Fibroblast of villous mesenchyme (primary cell): ENCODE results near the gene INCA1. TPM values are rescaled to one million over a fixed set of nuclear protein-coding genes. Genes with fewer than 3 reads are reported as not detected.
A peak's percentile ranks its signal among the peaks of the same experiment; 100 is the strongest.

ENCODE experiments used
- DNase-seq: peaks from one replicate; pipeline ENCODE4 v3.0.0-alpha.2; 2010; ENCODE audit warnings: low read depth
- H3K4me3 ChIP-seq: 2 replicates; pipeline ENCODE4 v1.5.1; 2011; ENCODE audit warnings: low read depth, mild to moderate bottlenecking, low read length
- total RNA-seq: library from RNA; depleted of rRNA; stranded (reverse); fragments of >200 nt; gene quantifications from 2 replicates; pipeline ENCODE4 v1.2.3, GENCODE V29; 2012
- TF ChIP-seq, protein P1 (sequence below): IDR thresholded peaks from 2 replicates; pipeline ENCODE4 v1.5.1; 2012; ENCODE audit warnings: low read depth, mild to moderate bottlenecking, low read length; ENCODE audit not compliant: insufficient read depth

INCA1 gene
- total RNA-seq, 1 donor = 1.3 TPM

DNA sequence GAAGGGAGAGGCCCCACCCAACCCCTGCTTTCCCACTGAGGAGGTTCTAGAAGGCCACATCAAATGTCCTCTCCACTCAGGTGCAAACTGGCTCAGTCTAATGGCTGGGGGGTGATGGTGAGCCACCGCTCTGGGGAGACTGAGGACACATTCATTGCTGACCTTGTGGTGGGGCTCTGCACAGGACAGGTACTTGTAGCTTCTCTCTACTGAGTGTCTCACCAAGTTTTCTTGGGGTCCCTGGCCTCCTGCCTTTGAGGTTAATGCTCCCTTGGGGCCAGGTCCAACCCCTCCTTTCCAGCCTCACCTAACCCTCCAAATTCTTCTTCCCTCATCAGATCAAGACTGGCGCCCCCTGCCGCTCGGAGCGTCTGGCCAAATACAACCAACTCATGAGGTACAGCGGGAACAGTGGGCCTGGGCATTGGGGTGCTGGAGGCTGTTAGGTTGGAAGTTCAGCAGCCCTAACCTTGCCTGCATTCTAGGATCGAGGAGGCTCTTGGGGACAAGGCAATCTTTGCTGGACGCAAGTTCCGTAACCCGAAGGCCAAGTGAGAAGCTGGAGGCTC, 40.7 kb downstream of the INCA1 start:
- TF ChIP-seq, protein P1, sequence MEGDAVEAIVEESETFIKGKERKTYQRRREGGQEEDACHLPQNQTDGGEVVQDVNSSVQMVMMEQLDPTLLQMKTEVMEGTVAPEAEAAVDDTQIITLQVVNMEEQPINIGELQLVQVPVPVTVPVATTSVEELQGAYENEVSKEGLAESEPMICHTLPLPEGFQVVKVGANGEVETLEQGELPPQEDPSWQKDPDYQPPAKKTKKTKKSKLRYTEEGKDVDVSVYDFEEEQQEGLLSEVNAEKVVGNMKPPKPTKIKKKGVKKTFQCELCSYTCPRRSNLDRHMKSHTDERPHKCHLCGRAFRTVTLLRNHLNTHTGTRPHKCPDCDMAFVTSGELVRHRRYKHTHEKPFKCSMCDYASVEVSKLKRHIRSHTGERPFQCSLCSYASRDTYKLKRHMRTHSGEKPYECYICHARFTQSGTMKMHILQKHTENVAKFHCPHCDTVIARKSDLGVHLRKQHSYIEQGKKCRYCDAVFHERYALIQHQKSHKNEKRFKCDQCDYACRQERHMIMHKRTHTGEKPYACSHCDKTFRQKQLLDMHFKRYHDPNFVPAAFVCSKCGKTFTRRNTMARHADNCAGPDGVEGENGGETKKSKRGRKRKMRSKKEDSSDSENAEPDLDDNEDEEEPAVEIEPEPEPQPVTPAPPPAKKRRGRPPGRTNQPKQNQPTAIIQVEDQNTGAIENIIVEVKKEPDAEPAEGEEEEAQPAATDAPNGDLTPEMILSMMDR = peak; percentile 22
- DNase-seq = no peak
- no peak overlapping the region for H3K4me3 ChIP-seq

GRCh38 chr17:4955091-4955490, 42.2 kb downstream of the INCA1 start:
- DNase-seq = no peak
- no peak overlapping the region for H3K4me3 ChIP-seq
- TF ChIP-seq, protein P1 = no peak

GRCh38 chr17:4953451-4953961, 43.8 kb downstream of the INCA1 start:
- peak; percentile 75 for DNase-seq
- no peak overlapping the region for H3K4me3 ChIP-seq
- TF ChIP-seq, protein P1 = no peak

GRCh38 chr17:4951486-4951885, 45.8 kb downstream of the INCA1 start:
- no peak overlapping the region for H3K4me3 ChIP-seq
- DNase-seq = no peak
- TF ChIP-seq, protein P1 = no peak

DNA sequence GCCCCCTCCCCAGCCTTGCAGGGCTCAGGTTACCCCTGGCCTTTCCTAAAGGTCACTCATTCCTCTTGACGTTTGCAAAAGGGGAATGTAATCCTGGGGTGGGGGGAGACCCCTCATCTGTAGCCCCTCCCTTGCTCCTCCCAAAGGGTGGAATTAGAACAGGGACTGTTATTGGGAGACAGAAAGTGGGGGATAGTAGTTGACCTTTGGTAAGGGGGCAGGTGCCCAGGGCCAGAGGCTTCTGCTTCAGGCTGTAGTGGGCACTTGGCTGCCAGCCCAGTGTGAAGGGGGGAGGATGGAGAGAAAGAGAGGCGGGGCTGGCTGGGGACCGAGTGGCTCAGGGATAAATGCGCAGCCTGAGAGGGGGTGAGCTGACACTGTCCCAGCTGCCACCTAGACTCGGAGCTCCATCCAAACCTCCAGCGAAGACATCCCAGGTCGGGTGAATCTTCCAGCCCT, 46.5 kb downstream of the INCA1 start, which contains the start of gene ENO3:
Gene ENO3, plus strand, starts transcription at position 374 of the 459 bp plus-strand sequence. CDS start 711 bp downstream, outside the sequence.
- peak within 1 kb of the TSS; percentile 56 for H3K4me3 ChIP-seq
- TF ChIP-seq, protein P1 = no peak
- DNase-seq = no peak

DNA sequence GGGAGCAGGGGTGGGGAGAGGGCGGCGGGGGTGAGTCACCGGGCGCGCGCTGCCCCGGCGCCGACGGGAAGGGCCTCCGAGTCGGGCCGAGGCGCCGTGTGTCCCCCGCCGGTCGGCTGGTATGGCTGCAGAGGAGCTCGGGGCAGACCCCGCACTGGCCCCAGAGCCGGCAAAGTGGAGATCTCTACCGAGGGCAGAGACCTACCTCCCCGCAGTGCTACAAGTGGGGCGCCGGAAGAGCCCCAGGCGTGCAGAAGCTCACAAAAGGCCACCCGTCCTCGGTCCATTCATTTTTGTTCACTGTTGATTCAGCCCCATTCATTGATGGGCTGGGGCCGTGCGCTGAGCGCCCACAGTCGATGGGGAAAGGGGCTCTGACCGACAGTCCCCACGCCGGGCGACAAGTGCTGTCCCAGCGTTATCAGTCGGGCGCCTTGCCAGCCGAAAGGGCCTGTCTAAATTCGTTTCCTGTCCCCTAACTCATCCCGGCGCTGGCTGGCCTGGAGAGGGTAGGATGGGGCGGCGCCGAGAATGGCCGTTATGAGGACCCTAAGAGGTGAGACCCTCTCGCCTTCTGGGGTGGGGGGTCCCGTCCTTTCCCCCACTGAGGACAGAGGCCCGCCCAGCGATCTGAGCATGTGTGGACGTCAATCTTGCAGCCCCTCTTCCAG, 47.1 kb downstream of the INCA1 start:
- peak; percentile 37 for DNase-seq
- TF ChIP-seq, protein P1 = no peak
- H3K4me3 ChIP-seq = peak overlapping the region; percentile 98
